Activated CD8-positive, alpha-beta memory T cell treated with anti-CD3 and anti-CD28 coated beads, Interleukin-2, amount 50 U/mL, for 4 hours (primary cell): ENCODE data around the gene CROCC2.
"Not testable (repeated sequence)": the region's sequence is repeated elsewhere in the genome, so short reads cannot be mapped to it uniquely, and the experiment has no call there.

ENCODE experiments used
- DNase-seq: peaks from one replicate; pipeline ENCODE4 v3.0.0-alpha.2; 2020

CROCC2 gene

DNA sequence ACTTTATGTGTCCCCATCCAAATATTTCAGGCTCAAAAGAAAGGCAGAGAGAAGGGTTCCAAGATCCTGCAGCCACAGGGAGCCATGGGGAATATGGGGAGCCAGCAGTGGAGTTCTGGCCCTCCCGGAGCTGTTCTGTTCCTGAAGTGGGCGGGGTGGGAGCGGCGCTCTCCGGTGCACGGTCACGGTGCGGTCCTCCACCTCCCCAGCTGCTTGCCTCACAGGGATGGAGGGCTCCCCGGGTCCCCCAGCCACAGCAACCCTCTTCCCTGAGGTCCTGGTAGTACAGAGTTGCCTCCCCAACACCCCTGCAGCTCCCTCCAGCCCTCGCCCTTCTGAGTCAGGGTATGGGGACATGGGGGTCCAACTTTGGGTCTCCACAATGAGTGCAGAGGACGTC is 66.1 kb downstream of the CROCC2 start:
- DNase-seq, result no peak

DNA sequence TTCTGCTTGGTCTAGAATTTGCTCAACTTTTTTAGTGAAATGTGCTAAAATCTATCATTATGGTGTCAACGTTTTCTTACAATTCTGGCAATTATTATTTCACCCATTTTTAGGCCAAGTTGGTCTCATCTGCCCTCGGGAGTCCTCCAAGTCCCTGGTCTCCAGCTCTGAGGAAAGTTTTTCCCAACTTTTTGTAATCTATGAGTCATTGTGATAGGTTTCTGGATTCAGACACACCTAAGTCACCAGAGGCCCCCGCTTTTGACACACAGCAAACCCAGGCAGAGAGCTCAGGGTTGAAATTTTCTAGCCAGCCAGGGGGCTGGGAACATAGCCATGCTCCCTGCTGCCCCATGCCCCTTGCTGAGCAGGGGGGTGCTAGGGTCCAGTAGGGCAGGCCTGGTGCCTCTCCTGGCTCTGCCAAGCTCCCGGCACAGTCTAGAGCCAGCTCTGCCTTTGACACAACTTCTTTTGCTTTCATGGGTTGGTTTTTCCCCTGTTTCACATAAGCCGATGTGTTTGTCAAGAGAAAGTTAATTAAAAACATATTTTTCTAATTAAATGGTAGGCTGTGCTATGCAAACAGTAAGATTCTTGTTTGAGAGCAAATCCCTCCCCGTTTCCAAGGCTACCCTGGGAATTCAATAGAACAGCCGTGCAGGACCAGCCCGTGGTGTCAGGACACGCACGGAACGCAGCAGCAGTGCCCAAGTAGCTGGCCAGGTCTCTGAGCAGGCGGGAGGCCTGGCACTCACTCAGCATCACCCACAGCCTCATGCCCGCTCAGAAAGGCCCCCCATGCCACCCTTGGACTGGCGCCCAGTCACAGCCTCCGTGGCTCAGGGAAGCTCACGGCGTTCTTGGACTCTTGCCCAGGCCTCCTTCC is 66.7 kb downstream of the CROCC2 start:
- DNase-seq, result no peak

DNA sequence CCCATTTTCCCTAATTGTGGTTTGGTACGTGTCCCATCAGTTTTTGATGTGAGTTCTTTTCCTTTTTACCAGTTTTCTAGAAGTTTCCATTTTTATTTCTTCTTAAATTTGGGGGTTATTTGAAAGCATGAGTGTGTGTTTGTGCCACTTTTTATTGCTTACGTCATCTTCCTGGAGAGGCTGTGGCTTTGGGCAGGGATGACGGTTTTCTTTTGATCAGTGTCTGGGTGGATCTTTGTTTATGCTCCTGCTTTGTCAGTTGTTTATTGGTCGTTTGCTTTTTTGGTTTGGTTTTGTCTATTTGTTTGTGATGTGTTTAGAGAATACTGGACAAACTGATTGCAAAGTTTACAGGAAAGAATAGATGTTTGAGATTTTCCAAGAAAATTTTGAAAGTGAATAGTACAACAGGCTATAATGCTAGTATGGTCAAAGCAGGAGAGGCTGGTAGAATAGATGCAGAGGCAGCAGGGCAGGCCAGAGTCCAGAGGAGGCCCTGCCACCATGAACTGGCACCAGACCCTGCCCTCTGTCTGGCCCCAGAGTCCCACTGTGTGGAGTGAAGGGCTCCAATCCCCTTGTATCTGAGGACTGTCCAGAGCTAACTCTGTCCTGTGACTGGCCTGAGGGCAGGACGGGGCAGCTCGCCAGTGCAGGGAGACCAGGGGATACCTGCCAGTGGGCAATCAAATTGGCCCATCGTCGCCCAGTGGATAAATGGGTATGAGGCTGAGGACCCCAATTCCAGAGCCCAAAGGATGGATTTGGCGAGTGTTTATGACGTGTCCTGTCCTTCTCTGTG is 68.8 kb downstream of the CROCC2 start:
- DNase-seq, result no peak

DNA sequence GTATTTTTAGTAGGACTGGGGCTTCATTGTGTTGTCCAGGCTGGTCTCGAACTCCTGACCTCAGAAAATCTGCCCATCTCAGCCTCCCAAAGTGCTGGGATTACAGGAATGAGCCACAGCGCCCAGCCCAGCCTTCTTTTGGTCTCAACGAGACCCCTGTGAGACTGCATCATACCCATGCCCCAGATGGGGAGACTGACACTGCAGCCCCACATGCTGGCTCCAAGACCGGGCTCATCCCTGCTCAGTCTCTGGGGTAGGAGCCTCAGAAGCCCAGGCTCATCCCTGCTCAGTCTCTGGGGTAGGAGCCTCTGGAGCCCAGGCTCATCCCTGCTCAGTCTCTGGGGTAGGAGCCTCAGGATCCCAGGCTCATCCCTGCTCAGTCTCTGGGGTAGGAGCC is 69.8 kb downstream of the CROCC2 start:
- not testable (repeated sequence) for DNase-seq

DNA sequence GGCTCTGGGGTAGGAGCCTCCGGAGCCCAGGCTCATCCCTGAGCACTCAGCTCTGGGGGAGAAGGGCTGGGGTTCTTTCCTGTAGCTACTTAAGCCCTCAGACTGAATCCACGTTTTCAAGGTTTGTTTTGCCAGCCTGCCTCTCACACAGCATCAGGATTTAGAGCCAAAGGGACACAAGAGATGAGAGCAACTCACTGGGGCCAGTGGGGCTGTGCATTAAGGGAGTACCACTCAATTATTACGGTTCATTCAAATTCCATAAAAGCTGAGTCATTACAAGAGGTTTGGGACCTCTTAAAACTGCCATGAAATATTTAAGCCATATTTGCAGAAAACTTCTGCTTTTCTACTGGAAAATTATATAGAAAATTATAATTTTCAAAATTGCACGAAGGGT is 75.1 kb downstream of the CROCC2 start:
- no peak for DNase-seq

DNA sequence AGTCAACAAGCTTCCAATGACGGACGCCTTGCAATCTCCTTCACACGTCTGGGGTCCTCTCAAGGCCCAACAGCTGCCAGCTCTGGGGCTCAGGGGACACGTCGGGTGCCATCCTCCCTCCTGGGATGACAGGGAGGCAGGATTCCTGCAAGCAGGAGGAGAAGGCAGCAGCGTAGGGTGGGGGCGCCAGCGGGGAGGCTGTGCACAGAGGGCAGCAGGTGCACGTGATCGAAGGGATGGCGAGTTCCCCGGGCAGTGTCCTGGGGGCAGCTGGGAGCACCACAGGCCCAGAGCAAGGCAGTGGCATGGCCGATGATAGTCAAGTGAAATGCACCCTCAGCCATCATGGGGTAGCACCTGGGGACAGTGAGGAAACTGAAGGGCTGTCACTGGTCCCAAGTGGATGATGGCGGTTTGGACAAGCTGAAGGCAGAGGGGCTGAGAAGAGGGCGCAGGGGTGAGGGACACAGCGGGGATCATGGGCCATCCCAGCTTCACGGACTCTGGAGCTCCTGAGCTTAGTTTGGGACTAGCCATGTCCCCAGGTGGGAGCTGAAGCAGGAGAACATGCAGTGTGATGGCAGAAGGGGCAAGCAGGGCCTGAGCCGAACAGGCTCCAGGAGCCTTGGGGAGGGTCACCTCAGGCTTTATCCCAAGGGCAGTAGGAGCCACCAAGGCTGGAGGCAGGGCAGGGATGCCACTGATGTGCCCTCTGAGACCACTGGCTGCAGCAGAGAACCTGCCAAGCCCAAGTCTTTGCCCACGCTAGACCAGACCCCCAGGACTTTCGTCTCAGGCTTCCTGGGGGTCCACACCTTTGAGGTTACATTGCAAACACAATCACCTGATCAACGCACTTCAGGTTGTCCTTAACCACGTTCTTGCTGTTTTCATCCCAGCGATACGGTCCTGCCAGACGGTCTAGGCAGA is 76.0 kb downstream of the CROCC2 start:
- DNase-seq, result no peak

DNA sequence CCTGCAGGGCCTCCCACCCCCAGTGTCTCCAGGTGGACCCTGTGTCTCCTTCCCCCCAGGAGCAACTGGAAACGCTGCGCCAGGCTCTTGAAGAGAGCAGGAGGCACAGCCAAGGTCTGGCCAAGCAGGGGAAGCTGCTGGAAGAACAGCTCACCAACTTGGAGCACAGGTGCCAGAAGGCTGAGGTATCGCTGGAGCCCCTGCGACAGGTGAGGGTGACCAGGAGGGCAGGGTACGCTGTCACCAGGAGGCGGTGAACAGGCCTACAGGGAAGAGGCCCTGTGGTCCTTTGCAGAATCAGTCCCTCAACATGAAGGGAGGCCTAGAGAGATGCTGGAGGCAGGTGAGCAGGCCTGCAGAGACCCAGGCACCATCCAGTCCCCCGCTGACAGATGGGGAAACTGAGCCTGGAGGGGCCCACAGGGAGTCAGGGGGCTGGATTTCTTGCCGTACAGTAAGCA is 76.7 kb downstream of the CROCC2 start:
- no peak for DNase-seq

DNA sequence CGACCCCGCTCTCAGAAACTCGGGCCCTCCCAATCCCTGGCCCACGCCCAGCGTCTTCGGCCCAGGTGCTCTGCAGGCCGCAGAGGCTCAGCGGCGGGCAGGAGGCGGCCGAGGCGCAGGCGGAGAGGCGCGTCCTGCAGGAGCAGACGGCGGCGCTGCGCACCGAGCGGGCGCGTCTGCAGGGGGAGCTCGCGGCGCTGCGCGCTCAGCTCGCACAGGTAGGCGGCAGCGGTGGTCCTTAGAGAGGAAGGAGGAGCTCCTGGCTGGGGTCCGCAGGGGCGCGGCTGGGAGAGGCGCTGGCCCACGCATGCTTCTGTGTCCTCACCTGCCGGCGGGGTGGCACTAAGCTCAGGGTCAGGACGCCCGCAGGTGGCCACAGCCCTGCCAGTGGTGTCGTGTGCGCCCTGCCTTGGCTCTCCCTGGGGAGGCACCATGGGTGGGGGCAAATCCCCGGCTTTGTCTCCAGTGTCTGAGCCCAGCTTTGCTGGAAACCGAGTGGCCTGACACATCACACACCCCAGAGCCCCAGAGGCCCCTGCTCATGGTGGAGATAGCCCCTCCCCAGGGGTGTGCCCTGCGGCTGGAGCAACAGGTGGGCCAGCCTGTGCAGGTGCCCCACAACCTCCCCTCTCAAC is 77.3 kb downstream of the CROCC2 start:
- peak; percentile 64 for DNase-seq

DNA sequence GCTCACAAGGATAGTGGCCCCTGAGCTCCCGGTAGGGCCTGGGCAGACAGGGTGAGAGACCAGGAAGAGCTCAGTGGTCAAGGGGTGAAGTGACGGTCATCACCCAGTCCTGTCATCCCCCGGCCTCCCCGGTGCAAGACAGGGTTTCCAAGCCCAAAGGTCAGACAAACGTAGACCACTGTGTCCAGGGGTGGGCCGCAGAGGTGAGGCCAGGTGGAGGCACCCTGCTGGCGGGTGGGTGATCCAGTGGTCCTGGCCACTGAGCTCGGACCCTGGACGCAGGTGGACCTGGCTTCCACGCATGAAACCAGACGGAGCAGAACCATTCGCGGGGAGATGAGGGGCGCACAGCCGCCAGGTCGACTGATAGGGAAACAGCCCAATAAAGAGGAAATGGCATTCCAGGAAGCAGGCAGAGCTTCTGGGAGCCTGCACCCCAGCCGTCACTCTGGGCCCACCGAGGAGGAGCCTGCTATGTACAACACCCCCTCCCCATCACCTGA is 77.9 kb downstream of the CROCC2 start:
- DNase-seq, result peak; percentile 15

DNA sequence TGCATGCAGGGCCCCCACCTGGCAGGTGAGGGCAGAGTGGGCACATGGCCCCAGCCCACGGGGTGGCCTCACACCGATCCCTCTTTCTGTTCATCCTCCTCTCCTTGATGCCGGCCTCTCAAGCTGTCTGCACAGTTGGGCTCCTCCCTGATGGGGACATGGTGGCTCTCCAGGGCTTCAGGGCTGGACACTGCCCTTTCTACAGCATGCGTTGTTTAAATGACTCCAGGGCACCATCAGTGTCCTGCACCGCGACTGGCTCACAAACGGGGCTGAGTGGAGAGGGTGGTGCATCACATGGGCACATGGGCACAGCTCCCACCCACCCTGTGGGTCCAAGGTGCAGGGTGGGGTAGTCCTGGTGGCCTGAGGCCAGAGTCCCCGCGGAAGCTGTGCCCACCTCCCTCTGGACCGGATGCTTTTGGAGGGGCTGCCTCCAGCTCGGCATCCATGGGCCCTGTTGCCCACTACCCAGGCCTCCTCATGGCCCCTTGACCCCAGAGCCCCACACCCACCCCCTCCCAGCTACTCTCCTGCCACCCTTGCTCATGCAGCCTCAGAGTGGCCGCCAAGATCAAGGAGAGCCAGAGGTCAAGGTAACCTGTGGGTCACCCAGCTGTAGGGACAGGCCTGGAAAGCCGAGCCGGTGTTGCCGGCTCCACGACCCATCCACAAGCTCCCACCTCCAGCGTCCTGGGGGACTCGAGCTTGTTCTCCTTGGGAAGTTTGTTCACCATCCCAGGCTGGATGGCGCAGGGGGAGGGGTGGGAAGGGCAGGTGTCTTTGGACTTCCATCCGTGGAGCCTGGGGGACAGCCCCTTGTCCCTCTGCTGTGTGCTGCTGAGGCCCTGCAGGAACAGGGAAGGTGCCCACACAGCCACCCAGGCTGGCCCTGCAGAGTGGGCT is 80.0 kb downstream of the CROCC2 start:
- peak; percentile 9 for DNase-seq

DNA sequence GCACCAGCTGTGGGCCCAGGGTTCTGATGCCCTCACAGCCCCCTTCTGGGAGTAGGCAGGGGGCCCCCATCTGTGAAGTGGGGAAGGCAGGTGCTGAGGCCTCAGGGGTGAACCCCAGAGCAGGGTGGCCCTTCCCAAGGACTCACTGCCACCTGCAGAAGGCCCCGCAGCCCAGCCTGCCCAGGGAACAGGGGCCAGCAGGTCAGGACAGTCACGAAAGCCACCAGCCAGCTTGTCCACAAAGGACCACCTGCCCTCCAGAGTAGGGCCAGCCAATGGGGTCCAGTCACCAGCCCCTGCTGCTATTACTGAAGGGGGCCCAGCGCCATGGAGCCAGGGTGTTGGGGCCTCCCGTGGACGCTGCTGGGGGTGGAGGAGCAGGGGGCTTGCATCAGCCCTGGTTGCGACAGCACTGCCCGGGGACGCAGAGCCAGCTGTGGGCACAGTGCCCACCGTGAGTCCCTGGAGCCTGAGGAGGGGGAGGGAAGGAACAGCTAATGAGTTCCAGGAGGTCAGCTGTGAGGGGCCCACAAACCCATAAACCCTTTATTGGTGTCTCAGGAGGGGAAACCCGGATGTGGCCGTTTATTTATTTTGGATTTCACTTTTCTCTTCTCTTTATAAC is 80.8 kb downstream of the CROCC2 start:
- DNase-seq, result no peak

DNA sequence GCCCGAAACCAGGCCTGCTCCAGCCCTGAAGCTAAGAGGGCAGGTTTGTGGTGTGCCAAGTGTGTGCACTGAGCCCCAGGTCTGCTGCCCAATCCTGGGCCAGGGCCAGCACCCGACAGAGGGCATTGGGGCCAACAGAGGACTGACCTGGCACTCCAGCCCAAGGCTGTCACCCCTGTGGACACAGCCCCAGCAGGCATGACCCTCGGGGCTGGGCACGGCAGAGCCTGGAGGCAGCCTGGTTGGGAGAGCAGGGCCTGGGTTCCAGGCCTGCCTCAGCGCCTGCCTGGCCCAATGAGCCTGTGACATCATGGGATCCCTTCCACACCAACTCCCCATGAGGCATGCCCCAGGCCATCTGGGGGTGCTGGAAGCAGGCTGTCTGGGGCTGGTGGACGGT is 81.5 kb downstream of the CROCC2 start:
- peak; percentile 11 for DNase-seq

DNA sequence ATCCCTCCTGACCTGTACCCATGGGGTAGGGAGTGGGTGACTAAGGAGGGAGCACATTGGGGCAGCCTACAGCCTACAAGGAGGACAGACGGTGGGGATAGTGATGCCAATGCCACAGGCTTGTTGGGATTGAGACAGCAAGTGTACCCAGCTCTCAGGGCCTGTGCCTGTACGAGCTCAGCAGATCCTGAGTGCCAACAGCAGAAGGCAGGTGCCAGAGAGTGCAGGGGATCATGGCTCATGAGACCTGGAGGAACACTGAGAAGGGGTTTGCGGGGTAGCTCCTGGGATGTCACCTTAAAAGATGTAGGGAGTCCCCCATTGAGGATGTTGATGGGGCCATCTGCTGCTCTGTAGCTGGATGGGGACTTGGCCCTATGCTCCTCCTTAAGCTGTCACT is 82.0 kb downstream of the CROCC2 start:
- no peak for DNase-seq

DNA sequence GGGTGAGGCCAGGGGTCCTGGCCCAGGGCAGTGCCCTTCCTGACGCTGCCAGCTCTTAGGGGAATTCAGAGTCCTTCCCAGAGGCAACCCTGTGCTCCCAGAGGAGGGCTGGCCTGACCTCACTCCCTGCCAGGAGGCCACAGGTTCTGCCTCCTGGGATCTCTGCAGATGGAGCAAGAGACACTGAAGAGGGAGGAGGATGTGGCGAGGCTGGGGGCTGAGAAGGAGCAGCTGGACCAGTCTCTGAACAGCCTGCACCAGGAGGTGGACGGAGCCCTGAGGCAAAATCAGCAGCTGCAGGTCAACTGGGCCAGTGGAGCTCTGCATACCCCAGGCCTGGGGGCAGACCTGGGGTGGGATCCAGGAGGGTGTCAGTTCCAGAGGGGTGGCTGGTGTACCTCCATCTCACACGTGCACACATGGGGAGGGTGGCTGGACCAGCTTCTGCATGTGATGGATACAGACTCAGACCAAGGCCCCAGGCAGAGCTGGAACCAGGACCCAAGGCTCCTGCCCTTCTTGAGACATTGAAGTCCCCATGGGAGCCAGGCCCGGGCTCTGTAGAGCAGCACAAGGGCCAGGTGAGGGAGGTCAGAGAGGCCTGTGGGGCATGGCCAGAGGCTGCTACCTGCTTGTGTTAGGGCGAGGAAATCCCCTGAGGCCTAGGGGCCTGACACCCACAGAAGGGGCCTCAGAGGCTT is 82.6 kb downstream of the CROCC2 start:
- peak; percentile 15 for DNase-seq

DNA sequence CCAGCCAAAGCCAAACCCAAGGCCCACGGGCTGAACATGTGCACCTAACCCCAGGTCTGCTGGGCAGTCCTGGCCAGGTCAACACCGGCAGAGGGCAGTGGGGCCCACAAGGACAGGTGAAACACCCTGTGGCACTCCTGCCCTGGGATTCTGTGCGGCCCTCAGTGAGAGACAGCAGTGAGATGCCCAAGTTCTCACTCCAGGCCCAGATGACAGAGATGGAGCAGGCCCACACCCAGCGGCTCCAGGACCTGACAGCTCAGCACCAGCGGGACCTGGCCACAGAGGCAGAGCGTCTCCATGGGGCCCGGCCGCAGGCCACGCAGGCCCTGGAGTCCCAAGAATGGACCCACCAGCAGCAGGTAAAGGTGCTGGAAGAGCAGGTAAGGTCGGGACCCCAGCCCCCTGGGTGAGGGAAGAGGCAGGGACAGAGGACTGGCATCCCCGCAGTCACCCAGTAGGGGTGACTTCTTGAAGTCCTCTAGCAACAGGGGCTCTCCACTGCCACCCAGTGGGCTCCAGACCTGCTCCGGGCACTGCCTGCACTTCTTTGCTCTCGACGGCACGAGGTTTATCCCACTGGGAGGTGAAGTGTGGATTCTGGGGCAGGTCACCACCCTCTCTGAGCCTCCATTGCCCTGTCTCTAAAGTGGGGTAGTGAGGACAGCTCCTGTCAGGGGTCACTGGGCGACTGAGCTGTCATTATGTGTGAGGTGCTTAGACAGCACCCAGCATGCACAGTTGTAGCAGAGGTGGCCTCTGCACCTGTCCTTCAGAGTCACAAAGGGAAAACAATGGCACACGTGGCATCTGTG is 83.5 kb downstream of the CROCC2 start:
- peak; percentile 15 for DNase-seq

DNA sequence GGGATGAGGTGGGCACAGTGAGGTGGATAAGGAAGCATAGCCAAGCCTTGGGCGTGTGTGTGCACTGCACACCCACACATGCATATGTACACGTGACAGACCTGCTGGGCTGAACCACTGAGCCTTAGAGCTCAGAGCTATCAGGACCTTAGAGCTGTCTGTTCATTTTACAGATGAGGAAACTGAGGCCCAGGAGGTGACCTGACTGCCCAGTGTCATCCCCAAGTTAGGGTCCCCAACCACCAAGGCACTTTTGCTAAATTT is 84.1 kb downstream of the CROCC2 start:
- no peak for DNase-seq

DNA sequence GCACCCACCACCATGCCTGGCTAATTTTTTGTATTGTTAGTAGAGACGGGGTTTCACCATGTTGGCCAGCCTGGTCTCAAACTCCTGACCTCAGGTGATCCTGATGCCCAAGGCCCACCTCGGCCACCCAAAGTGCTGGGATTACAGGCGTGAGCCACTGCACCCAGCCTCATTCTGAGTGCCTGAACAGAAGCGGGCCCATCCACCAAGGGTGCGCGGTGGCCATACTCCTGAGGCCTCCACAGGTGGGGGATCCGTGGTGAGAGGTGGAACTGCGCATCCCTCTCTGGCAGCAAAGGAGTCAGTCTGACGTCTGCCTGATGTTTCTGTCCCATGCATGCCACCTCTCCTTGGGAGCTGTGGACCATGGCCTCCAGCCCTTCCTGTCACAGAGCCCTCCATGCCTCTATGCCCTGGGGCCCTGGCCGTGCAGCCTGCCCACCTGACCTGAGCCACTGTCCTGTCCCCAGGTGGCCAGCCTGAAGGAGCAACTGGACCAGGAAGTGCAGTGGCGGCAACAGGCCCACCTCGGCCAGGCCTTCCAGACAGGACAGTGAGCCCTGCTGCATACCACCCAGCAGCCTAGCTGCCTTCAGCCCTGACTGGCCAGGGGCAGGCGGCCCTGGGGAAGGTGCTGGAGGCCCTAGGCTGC is 84.7 kb downstream of the CROCC2 start:
- no peak for DNase-seq

DNA sequence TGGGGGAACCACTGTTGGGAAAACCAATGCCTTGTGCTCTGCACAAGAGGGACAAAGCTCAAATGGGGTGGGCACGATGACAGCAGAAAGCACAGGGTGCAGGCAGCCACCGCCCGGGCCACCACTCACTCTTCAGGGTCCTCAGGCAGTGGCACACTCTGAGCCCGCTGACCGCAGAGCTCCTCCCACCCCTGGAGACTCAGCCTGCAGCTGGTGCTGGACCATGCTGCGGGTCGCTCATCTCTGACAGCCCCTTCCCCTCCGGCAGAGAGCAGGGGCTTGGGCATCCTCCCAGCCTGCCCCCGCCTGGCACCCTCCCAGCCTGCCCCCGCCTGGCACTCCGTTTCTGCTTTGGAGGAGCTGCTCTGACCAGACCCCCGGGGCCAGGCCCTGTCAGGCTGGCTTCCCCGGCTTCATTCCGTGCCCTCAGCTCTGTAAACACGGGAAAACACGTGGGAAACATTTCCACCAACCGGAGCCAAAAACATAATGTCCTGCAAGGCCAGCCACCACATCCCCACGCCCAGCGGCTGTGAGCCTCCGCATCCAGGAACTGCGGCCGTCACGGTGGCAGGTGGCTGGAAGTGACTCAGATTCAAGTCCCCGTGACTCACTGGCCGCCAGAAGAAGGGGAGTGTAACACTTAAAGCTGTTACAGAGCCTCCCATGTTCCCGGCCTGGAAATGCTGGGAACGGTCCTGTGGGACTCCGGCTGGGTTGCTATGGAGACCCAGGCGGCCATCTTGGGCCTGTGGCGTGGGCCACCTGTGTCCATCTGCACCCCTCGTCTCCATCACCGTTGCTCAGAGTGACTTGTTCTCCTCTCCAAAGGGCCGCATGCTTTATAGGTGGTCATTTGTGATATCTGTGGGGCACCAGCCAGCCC is 85.5 kb downstream of the CROCC2 start:
- DNase-seq, result peak; percentile 10
